ENCODE measurements around the gene TEX26. TPM values are rescaled to one million over a fixed set of nuclear protein-coding genes. Genes with fewer than 3 reads are reported as not detected.

Gene TEX26
- total and polyA plus RNA-seq, 2 of the 4 experiments (the other 2 are of a cell fraction) = not detected

GRCh38 chr13:30995331-30995730 lies 62.9 kb downstream of the TEX26 start:
- BruUV-seq (replicated peaks) = no TSS peak
- Histone ChIP-seq H2AFZ (replicated peaks; ENCODE audit: low read length, poor library complexity) (no peak overlapping the region), H2BK20ac (ENCODE audit: low read depth, low read length) (no peak overlapping the region), H3K18ac (ENCODE audit: low read depth, low read length) (no peak overlapping the region), H2BK15ac (ENCODE audit: low read depth, low read length) (no peak overlapping the region), H3K27me3 (ENCODE audit: control insufficient read depth, insufficient read depth, low read length) (peaks cover 26% of the 10 kb centered on the region), H3K9me1 (ENCODE audit: insufficient read depth, low read length) (no peaks in the 10 kb centered on the region), H3K4ac (ENCODE audit: low read depth, low read length) (no peak overlapping the region), H2AK9ac (replicated peaks; ENCODE audit: low read depth, low read length, poor library complexity) (no peak overlapping the region), H3K79me1 (ENCODE audit: low read depth in 1 of 2, low read length in 2 of 2) (no peaks in the 10 kb centered on the region), H3K56ac (ENCODE audit: extremely low read depth, insufficient read depth, low read length) (no peak overlapping the region), H3K9me3 (ENCODE audit: control insufficient read depth, insufficient read depth, low read length) (peaks cover 5% of the 10 kb centered on the region; the same call in 1 of the 2 replicates), H3K4me1 (ENCODE audit: control insufficient read depth, insufficient read depth, low read length) (peaks cover 2% of the 10 kb centered on the region; the same call in 1 of the 2 replicates), H3K27ac (ENCODE audit: insufficient read depth, low read length) (no peak overlapping the region), H4K5ac (ENCODE audit: low read depth, low read length) (no peak overlapping the region), H3K9ac (ENCODE audit: low read depth, low read length) (no peak overlapping the region), H3K23ac (ENCODE audit: low read depth, low read length) (no peak overlapping the region), H4K8ac (ENCODE audit: low read depth in 2 of 2, low read length in 2 of 2) (no peak overlapping the region), H3K14ac (replicated peaks; ENCODE audit: low read depth, low read length) (no peak overlapping the region), H2BK120ac (ENCODE audit: low read depth, low read length) (no peak overlapping the region), H4K20me1 (ENCODE audit: insufficient read depth, low read length) (no peaks in the 10 kb centered on the region), H3K36me3 (ENCODE audit: control insufficient read depth, insufficient read depth, low read length) (no peaks in the 10 kb centered on the region), H2AK5ac (ENCODE audit: low read depth, low read length) (no peak overlapping the region), H4K91ac (ENCODE audit: insufficient read depth, low read depth, low read length) (no peak overlapping the region), H3K4me2 (ENCODE audit: low read depth, low read length) (no peak overlapping the region), H3K4me3 (ENCODE audit: insufficient read depth, low read depth, low read length) (no peak overlapping the region), H2BK5ac (ENCODE audit: low read depth, low read length, poor library complexity, severe bottlenecking) (no peak overlapping the region)
- CTCF ChIA-PET = no interaction called here
- TF ChIP-seq RFX5 (IDR thresholded peaks at IDR 0.05; ENCODE audit: low read depth, low read length) = no peak
- no peak for TF ChIP-seq MAFK (IDR thresholded peaks at IDR 0.05; ENCODE audit: low read depth, low read length)
- no peak for TF ChIP-seq RCOR1 (IDR thresholded peaks at IDR 0.05; ENCODE audit: insufficient replicate concordance, low read length)
- TF ChIP-seq MAZ (IDR thresholded peaks at IDR 0.05; ENCODE audit: borderline replicate concordance, low read depth, low read length) = no peak
- TF ChIP-seq SMC3 (IDR thresholded peaks at IDR 0.05; ENCODE audit: low read depth, low read length) = no peak
- TF ChIP-seq MXI1 (IDR thresholded peaks at IDR 0.05; ENCODE audit: borderline replicate concordance, low read depth, low read length) = no peak
- TF ChIP-seq RAD21 (IDR thresholded peaks at IDR 0.05; ENCODE audit: low read length) = no peak
- no peak for TF ChIP-seq NFE2L2 (IDR thresholded peaks at IDR 0.05; ENCODE audit: low read depth, low read length)
- TF ChIP-seq CTCF (conservative IDR thresholded peaks at IDR 0.05; ENCODE audit: low read depth, low read length) = no peak
- no peak for TF ChIP-seq FOS (IDR thresholded peaks at IDR 0.05; ENCODE audit: low read depth, low read length)
- TF ChIP-seq CEBPB (IDR thresholded peaks at IDR 0.05; ENCODE audit: low read depth, low read length) = no peak
- TF ChIP-seq BHLHE40 (IDR thresholded peaks at IDR 0.05; ENCODE audit: low read depth, low read length) = no peak
- TF ChIP-seq USF2 (IDR thresholded peaks at IDR 0.05; ENCODE audit: low read depth, low read length) = no peak
- TF ChIP-seq ELK1 (IDR thresholded peaks at IDR 0.05; ENCODE audit: borderline replicate concordance, low read depth, low read length) = no peak
- no peak for TF ChIP-seq POLR2A (IDR thresholded peaks at IDR 0.05; ENCODE audit: low read depth, low read length)
- TF ChIP-seq CHD1 (IDR thresholded peaks at IDR 0.05; ENCODE audit: low read depth, low read length) = no peak
- WGBS, 2 experiments (ENCODE audit: extremely low coverage in 2 of 2, insufficient read length in 1 of 2) = no CpG with 5 or more reads among the region's 1 CpG
- DNase-seq (no peak), ATAC-seq (ENCODE audit: low read depth) (no peak)
- in situ Hi-C loops (cut with MboI; ENCODE audit: low sequenced_read_pairs) (no loop called here), intact Hi-C loops (cut with micrococcal nuclease) (no loop called here), dilution Hi-C loops (cut with HindIII; ENCODE audit: low sequenced_read_pairs, unreplicated experiment) (no loop called here)
- POLR2A ChIA-PET (ENCODE audit: unreplicated experiment) = no interaction called here

Data from IMR-90 (cell line).